Measurements from ENCODE around the gene TUBB4A. TPM values are rescaled to one million over a fixed set of nuclear protein-coding genes. Genes with fewer than 3 reads are reported as not detected.
"Not testable (repeated sequence)": the region's sequence is repeated elsewhere in the genome, so short reads cannot be mapped to it uniquely, and the experiment has no call there.

The TUBB4A gene
- 1 to 10 TPM in 6 of 9 donors, under 1 TPM in 3; 0.41 to 4.8 (median 1.6) TPM for total RNA-seq
- polyA plus RNA-seq, result 1 to 10 TPM in 1 of 2 donors, under 1 TPM in 1; 0.15 to 2.0 TPM
- long read RNA-seq, donor 1, partial matches to known transcripts, result 0 of 1 reads
- long read RNA-seq, donor 1, other reads (novel, unspliced or antisense), result 0 of 1 reads
- long read RNA-seq, donor 2, result 0 reads
- long read RNA-seq, donor 3, result 0 reads

DNA sequence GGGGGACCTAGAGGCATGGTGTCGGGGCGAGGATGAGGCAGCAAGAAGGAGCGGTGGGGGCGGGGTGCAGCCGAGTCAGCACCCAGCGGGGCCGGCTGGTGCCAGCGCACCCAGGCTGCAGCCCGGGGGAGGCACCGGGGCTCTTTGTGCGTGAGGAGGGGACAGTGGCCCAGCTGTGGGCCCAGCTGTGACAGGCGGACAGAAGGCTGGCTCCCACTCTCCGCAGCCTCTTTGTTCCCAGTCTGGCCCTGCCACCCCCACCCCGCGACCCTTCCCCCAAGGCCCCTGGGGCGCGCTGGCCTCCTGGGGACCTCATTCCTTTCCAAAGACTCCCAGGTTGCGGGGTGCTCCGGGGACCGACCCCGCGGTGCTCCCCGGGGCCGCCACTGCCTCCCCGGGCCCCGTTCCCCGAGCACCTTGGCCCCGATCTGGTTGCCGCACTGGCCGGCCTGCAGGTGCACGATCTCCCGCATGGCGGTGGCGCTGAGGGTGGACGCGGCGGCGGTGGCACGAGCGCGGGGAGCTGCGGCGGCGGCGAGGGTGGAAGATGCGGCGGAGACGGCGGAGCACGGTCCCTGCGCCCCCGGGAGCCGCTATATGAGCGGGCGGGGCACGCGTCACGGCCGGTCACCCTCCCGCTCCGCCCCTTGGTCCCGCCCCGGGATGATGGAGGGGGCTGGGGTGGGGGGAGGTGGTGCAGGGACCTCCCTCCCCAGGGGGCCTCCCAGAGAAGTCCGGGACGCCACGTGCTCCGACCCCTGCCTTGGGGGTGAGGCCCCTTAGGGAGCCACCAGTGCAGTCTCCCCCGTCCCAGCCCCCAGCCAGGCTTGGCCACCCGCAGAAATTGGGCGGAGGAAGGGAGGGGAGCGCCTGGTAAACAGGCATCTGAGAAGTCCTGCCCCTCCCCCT lies at the start of gene TUBB4A:
TUBB4A (minus strand) TSS at position 570 of the 909 bp plus-strand sequence; CDS start at position 473, 97 bp downstream.
- DNase-seq, result peak in 4 of 5 donors; percentile 17 to 71 (median 30)
- peak in 3 of 4 donors; percentile 32 to 53 (median 48) for ATAC-seq
- H3K9me3 ChIP-seq, result no peaks in the 10 kb centered on the region
- peaks cover 0 to 16% (median 7%) of the 10 kb centered on the region in 12 donors for H3K4me1 ChIP-seq
- intact Hi-C loops (cut with DNase I), result no loop called here
- peak within 1 kb of the TSS; percentile 23 to 58 (median 46) for H3K4me3 ChIP-seq
- TF ChIP-seq, protein P1, sequence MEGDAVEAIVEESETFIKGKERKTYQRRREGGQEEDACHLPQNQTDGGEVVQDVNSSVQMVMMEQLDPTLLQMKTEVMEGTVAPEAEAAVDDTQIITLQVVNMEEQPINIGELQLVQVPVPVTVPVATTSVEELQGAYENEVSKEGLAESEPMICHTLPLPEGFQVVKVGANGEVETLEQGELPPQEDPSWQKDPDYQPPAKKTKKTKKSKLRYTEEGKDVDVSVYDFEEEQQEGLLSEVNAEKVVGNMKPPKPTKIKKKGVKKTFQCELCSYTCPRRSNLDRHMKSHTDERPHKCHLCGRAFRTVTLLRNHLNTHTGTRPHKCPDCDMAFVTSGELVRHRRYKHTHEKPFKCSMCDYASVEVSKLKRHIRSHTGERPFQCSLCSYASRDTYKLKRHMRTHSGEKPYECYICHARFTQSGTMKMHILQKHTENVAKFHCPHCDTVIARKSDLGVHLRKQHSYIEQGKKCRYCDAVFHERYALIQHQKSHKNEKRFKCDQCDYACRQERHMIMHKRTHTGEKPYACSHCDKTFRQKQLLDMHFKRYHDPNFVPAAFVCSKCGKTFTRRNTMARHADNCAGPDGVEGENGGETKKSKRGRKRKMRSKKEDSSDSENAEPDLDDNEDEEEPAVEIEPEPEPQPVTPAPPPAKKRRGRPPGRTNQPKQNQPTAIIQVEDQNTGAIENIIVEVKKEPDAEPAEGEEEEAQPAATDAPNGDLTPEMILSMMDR (IDR thresholded peaks at IDR 0.05), result no peak
- no peak for TF ChIP-seq POLR2A (IDR thresholded peaks at IDR 0.05)
- no peaks in the 10 kb centered on the region for H3K36me3 ChIP-seq
- H3K27me3 ChIP-seq, result peaks cover 21 to 57% (median 38%) of the 10 kb centered on the region in 9 donors
- H3K27ac ChIP-seq, result no peak within 1 kb of the TSS
- 1 to 3% (median 1%) methylated on average over 14 to 71 of the region's 71 CpGs for WGBS, 4 donors

DNA sequence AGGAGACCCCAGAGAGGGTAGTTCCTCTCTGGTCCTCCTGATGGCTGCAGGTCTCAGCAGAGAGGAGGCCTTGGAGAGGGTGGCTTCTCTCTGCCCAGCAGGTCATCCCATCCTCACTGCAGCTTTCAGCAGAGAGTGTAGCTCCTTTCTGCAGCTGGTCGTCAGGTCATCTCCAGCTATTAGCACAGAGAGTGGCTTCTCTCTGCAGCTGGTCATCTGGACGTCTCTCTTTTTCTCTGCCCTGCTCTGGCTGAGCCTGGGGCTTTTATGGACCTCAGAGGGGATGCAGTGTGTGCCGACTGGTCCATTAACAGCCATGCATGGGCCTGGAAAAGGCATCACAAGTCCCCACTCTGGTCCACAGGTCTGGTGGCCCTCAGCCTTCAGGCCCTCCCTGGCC lies 49.0 kb upstream of the TUBB4A start:
- Histone ChIP-seq H3K4me3 (no peak overlapping the region), H3K4me1 (peaks cover 0 to 4% (median 0%) of the 10 kb centered on the region in 12 donors), H3K27me3 (peaks cover 0 to 31% (median 8%) of the 10 kb centered on the region in 9 donors), H3K27ac (no peak overlapping the region), H3K9me3 (no peaks in the 10 kb centered on the region), H3K36me3 (no peaks in the 10 kb centered on the region)
- DNase-seq (no peak), ATAC-seq (no peak)
- intact Hi-C loops (cut with DNase I), result no loop called here
- 80 to 83% (median 82%) methylated on average over 3 of the region's 3 CpGs; no CpG with 5 or more reads in 1 of the 4 donors for whole genome bisulfite sequencing, 4 donors
- TF ChIP-seq, protein P1 (IDR thresholded peaks at IDR 0.05), result no peak
- TF ChIP-seq POLR2A (IDR thresholded peaks at IDR 0.05), result no peak

DNA sequence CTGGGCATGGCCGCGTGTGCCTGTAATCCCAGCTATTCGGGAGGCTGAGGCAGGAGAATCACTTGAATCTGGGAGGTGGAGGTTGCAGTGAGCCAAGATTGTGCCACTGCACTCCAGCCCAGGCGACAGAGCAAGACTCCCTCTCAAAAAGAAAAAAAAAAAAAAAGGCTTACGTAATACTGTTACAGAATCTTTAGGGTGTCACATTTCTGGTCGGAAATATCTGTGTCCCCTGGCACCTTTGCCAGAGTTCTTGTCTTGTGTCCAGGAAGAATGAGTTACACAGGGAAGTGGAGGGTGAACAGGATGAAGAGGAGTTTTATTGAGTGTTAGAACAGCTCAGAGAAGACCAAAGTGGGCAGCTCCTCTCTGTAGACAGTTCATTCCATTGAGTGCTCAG lies 48.6 kb upstream of the TUBB4A start:
- WGBS, 4 donors, result 86 to 88% (median 88%) methylated on average over 6 of the region's 6 CpGs
- intact Hi-C loops (cut with DNase I); H3K27ac ChIP-seq; H3K36me3 ChIP-seq; ATAC-seq; H3K4me3 ChIP-seq; H3K4me1 ChIP-seq; H3K9me3 ChIP-seq; DNase-seq: not testable (repeated sequence)
- peaks cover 0 to 31% (median 6%) of the 10 kb centered on the region in 9 donors for H3K27me3 ChIP-seq

DNA sequence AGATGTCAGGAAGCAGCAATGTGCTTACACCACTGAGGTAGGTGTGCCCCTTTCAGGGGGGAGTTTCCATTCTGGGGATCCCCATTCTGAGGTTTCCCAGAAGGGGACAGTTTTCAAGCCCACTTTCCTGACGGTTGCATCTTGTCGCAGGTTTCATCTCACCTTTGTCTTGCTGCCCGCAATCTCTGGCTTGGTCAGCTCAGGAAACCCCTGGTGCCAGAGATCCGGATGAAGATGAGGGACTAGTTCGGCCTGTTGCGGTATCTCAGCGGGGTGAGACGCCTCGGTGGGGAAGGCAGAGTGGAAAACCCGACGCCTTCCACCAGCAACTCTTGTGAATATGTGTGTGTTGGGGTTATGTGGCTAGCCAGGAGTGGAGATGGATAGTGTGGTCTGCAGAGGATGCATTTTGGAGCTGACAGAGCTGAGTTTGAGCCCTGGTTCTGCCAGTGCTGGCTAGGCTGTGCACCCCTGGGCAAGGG lies 41.8 kb upstream of the TUBB4A start:
- H3K27me3 ChIP-seq, result peaks cover 0 to 24% (median 0%) of the 10 kb centered on the region in 9 donors
- H3K4me1 ChIP-seq, result no peaks in the 10 kb centered on the region
- no peaks in the 10 kb centered on the region for H3K9me3 ChIP-seq
- intact Hi-C loops (cut with DNase I), result no loop called here
- no peak overlapping the region for H3K27ac ChIP-seq
- no peak for TF ChIP-seq POLR2A (IDR thresholded peaks at IDR 0.05)
- TF ChIP-seq, protein P1 (IDR thresholded peaks at IDR 0.05), result no peak
- no peaks in the 10 kb centered on the region for H3K36me3 ChIP-seq
- no peak for DNase-seq
- ATAC-seq, result no peak
- 67 to 81% (median 74%) methylated on average over 10 to 11 of the region's 11 CpGs for WGBS, 4 donors
- no peak overlapping the region for H3K4me3 ChIP-seq

All from heart left ventricle (tissue), 16 donors.